Pancreas (tissue), 10 donors: ENCODE measurements around the gene SLC43A1. TPM values are rescaled to one million over a fixed set of nuclear protein-coding genes. Genes with fewer than 3 reads are reported as not detected.

Source experiments
- ATAC-seq, 4 donors: fragments of 200-7000 bp; cut with Tn5 transposase; one replicate each; pipeline versions ENCODE4 v1.8.0 to v1.9.1; 2020; ENCODE audit warnings: mild to moderate bottlenecking in 4 of 4, moderate library complexity in 4 of 4
- DNase-seq, 6 donors: peaks; one replicate each; pipeline ENCODE4 v3.0.0-alpha.2; 2020
- FAIRE-seq: peaks from 2 replicates; lab custom pipeline; 2012; peaks lifted over from hg19 to GRCh38; lab: Jason Lieb, UNC
- H3K27ac ChIP-seq, 4 donors: fragments of 200-600 bp; sonication (generic); 1 replicate in 3 of 4; 2 replicates in 1 of 4; pipeline versions ENCODE4 v1.5.0 to v1.8.0; 2020
- H3K27me3 ChIP-seq, 4 donors: fragments of 200-600 bp; one replicate each; pipeline ENCODE4 v1.8.0; 2021
- H3K36me3 ChIP-seq, 3 donors: fragments of 200-600 bp; sonication (generic) in 1 of 3; one replicate each; pipeline versions ENCODE4 v1.5.0 to v1.8.0; 2020 to 2021
- H3K4me1 ChIP-seq, 3 donors: fragments of 200-600 bp; one replicate each; pipeline ENCODE4 v1.8.0; 2021
- H3K4me3 ChIP-seq, 4 donors: fragments of 200-600 bp; sonication (generic) in 2 of 4; one replicate each; pipeline versions ENCODE4 v1.5.0 to v1.8.0; 2020 to 2021
- H3K9me3 ChIP-seq, 4 donors: fragments of 200-600 bp; one replicate each; pipeline ENCODE4 v1.8.0; 2021
- CTCF ChIP-seq, 4 donors: fragments of 200-600 bp; sonication (generic) in 3 of 4; IDR thresholded peaks; one replicate each; pipeline versions ENCODE4 v1.5.0 to v1.8.0; 2021; ENCODE audit warnings: antibody characterized with exemption in 4 of 4
- WGBS, 2 donors: extraction: QIAGEN DNeasy Blood & Tissue Kit; methylation state at CpG; one replicate each; pipeline ENCODE4 v1.1.7; 2013; 5-methylcytosine and 5-hydroxymethylcytosine counted together
- intact Hi-C, 3 donors: fragments of 100-400 bp; cut with DNase I; formaldehyde crosslinking; loops; one replicate each; pipeline versions ENCODE4 v1.11.1 to v1.14.2; 2022
- polyA plus RNA-seq, 2 donors: library from polyadenylated mRNA; stranded (reverse); fragments of 200-250 nt; gene quantifications; one replicate each; pipeline ENCODE4 v1.2.3, GENCODE V29; 2013
- total RNA-seq, 6 donors: library from RNA; stranded (reverse); fragmentation: NEBNext Ultra II Directional in 4 of 6; extraction: Animal tissue kit (Norgen Biotek cat#: 25700) in 4 of 6; gene quantifications; one replicate each; pipeline versions ENCODE4 v1.2.1 to v1.2.4, GENCODE V29; 2021 to 2023
- donor health status: healthy with polysubstance abuse.
- donor health status: DM: no; HTN: no; CAD: no; lungs with moderate emphysema.
- donor health status: DM: no; HTN: no; CAD: no.
- donor health status: control.
- donor health status: control.
- donor health status: Bipolar disorder and iron deficiency.
- donor health status: DM: yes; HTN: yes; CAD: no.
- donor health status: DM: no; HTN: no; CAD: no.
- donor health status: DM: no; HTN: no; CAD: no.
- donor health status: DM: yes; HTN: yes; CAD: no.

SLC43A1 gene
- total and polyA plus RNA-seq, 8 donors, result 78.3 to 280 (median 122) TPM

- intact Hi-C loops, result no loop called here
Observed at GRCh38 chr11:57508341-57509170, 6.9 kb downstream of the SLC43A1 start.

GRCh38 chr11:57506522-57506921 is 9.0 kb downstream of the SLC43A1 start:
- H3K4me1 ChIP-seq, result peaks cover 25 to 48% (median 45%) of the 10 kb centered on the region in 3 donors
- no peak for FAIRE-seq

More at GRCh38 chr11:57508341-57509170, 6.9 kb downstream of the SLC43A1 start:
- peak overlapping the region in 1 of 4 donors; percentile 10 for H3K27ac ChIP-seq
- WGBS, 2 donors, result 43 to 52% methylated on average over 7 of the region's 7 CpGs
- peaks cover 12 to 31% (median 28%) of the 10 kb centered on the region in 3 donors for H3K4me1 ChIP-seq
- no peak for TF ChIP-seq CTCF (IDR thresholded peaks at IDR 0.05)
- DNase-seq (peak in 1 of 6 donors; percentile 1), FAIRE-seq (no peak), ATAC-seq (peak in 2 of 4 donors; percentile 8 to 45)
- peaks cover 0 to 12% (median 0%) of the 10 kb centered on the region in 3 donors for H3K36me3 ChIP-seq
- no peaks in the 10 kb centered on the region for H3K27me3 ChIP-seq
- H3K9me3 ChIP-seq, result no peaks in the 10 kb centered on the region
- no peak overlapping the region for H3K4me3 ChIP-seq

GRCh38 chr11:57504511-57504910 is 11.0 kb downstream of the SLC43A1 start:
- ATAC-seq (no peak), DNase-seq (no peak), FAIRE-seq (no peak)
- H3K4me3 ChIP-seq, result no peak overlapping the region
- peak overlapping the region in 1 of 4 donors; percentile 9 for H3K27ac ChIP-seq
- peaks cover 0 to 12% (median 0%) of the 10 kb centered on the region in 3 donors for H3K36me3 ChIP-seq
- H3K27me3 ChIP-seq, result no peaks in the 10 kb centered on the region
- TF ChIP-seq CTCF (IDR thresholded peaks at IDR 0.05), result no peak
- intact Hi-C loops, result no loop called here
- H3K9me3 ChIP-seq, result no peaks in the 10 kb centered on the region
- H3K4me1 ChIP-seq, result peaks cover 31 to 62% (median 56%) of the 10 kb centered on the region in 3 donors
- 43 to 55% methylated on average over 4 of the region's 4 CpGs for WGBS, 2 donors

More at GRCh38 chr11:57506522-57506921, 9.0 kb downstream of the SLC43A1 start:
- Histone ChIP-seq H3K4me3 (no peak overlapping the region), H3K27ac (no peak overlapping the region), H3K27me3 (no peaks in the 10 kb centered on the region), H3K9me3 (no peaks in the 10 kb centered on the region), H3K36me3 (peaks cover 0 to 12% (median 0%) of the 10 kb centered on the region in 3 donors)
- DNase-seq (peak in 1 of 6 donors; percentile 4), ATAC-seq (no peak)
- intact Hi-C loops, result no loop called here
- no peak for TF ChIP-seq CTCF (IDR thresholded peaks at IDR 0.05)
- 65 to 79% methylated on average over 1 of the region's 1 CpG for WGBS, 2 donors

GRCh38 chr11:57502870-57503269 is 12.6 kb downstream of the SLC43A1 start:
- H3K36me3 ChIP-seq, result peaks cover 0 to 10% (median 0%) of the 10 kb centered on the region in 3 donors
- H3K4me3 ChIP-seq, result no peak overlapping the region
- H3K27ac ChIP-seq, result peak overlapping the region; percentile 60 to 78 (median 71)
- no peak for TF ChIP-seq CTCF (IDR thresholded peaks at IDR 0.05)
- DNase-seq (peak in 1 of 6 donors; percentile 2), FAIRE-seq (no peak), ATAC-seq (no peak)
- H3K9me3 ChIP-seq, result no peaks in the 10 kb centered on the region
- intact Hi-C loops, result no loop called here
- H3K4me1 ChIP-seq, result peaks cover 42 to 73% (median 68%) of the 10 kb centered on the region in 3 donors
- no peaks in the 10 kb centered on the region for H3K27me3 ChIP-seq
